ENCODE data around the gene RECK.

GRCh38 chr9:36163786-36164170 lies 127.1 kb downstream of the RECK start:
- TF ChIP-seq CTCF (IDR thresholded peaks at IDR 0.05), result no peak
- TF ChIP-seq POLR2A (IDR thresholded peaks at IDR 0.05), result no peak
